Suprapubic skin (tissue), 3 donors: Measurements from ENCODE around the gene TSPAN14.

ENCODE experiments used
- POLR2A ChIP-seq, 2 donors: fragments of 450-650 bp; IDR thresholded peaks; one replicate each; pipeline ENCODE4 v1.6.1; 2017; ENCODE audit warnings: antibody characterized with exemption in 2 of 2, mild to moderate bottlenecking in 2 of 2, moderate library complexity in 2 of 2
- TF ChIP-seq, protein P1 (sequence below), 2 donors: fragments of 200-600 bp in 1 of 2; fragments of 450-650 bp in 1 of 2; sonication (generic) in 1 of 2; IDR thresholded peaks; one replicate each; pipeline ENCODE4 v1.5.1; 2016 to 2019; ENCODE audit warnings: antibody characterized with exemption in 2 of 2, mild to moderate bottlenecking in 1 of 2, moderate library complexity in 1 of 2

DNA sequence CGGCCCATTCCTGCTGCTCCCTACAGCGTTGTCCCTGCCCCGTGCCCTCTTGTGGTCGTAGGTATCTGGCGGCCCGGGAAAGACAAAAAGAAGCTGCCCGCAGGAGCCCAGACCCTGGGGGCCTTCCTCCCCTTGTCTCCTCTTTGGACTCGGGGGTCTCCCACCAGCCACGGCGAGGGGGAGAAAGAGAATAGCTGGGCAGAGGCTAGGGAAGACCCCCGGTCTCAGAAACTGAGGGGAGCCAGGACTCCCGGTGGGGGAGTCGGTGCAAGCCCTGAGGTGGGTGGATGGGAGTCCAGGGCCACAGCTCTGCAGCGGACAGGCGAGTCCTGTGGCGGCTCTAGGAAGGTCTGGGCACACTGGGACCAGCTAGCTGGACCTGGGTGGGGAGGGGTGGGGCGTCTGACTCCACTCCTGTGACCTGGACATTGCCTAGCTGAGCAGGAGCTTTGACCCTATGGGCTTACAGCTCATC, 82.3 kb downstream of the TSPAN14 start:
- TF ChIP-seq POLR2A (IDR thresholded peaks at IDR 0.05): no peak
- TF ChIP-seq, protein P1, sequence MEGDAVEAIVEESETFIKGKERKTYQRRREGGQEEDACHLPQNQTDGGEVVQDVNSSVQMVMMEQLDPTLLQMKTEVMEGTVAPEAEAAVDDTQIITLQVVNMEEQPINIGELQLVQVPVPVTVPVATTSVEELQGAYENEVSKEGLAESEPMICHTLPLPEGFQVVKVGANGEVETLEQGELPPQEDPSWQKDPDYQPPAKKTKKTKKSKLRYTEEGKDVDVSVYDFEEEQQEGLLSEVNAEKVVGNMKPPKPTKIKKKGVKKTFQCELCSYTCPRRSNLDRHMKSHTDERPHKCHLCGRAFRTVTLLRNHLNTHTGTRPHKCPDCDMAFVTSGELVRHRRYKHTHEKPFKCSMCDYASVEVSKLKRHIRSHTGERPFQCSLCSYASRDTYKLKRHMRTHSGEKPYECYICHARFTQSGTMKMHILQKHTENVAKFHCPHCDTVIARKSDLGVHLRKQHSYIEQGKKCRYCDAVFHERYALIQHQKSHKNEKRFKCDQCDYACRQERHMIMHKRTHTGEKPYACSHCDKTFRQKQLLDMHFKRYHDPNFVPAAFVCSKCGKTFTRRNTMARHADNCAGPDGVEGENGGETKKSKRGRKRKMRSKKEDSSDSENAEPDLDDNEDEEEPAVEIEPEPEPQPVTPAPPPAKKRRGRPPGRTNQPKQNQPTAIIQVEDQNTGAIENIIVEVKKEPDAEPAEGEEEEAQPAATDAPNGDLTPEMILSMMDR (IDR thresholded peaks at IDR 0.05): no peak
